ENCODE measurements around the gene YAP1.

YAP1 gene

DNA sequence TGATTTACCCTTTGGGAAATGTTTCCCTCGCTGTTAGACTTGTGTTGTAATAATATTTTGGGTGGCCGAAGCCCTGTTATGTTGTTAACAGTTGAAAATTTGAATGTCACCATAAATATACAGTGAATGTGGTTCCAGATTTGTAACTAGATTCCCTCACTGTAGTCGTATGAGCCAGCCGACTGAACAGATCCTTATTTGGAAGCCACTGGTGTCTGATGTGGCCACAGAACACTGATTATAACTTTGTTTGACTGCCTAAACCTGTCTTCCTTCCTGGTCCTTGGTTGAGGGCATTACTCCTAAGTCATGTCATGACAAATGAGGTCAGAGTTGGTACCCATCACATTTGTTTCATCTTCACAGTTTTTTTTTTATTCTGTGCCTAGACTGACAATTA lies 45.4 kb downstream of the YAP1 start:
- H3K27me3 ChIP-seq (ENCODE audit: control insufficient read depth, low read length) = peaks cover 2% of the 10 kb centered on the region; the same call in 1 of the 2 replicates
- no peaks in the 10 kb centered on the region for H3K36me3 ChIP-seq (ENCODE audit: control insufficient read depth, low read length)
- no peak overlapping the region for H3K4me2 ChIP-seq (ENCODE audit: low read length)
- no peaks in the 10 kb centered on the region for H3K9me3 ChIP-seq (ENCODE audit: control insufficient read depth, insufficient read depth, low read length)
- no peak overlapping the region for H3K4me3 ChIP-seq (ENCODE audit: low read length)
- H3F3A ChIP-seq (ENCODE audit: control insufficient read depth, insufficient read depth) = no peaks in the 10 kb centered on the region
- no peak for TF ChIP-seq EZH2phosphoT487 (IDR thresholded peaks at IDR 0.05; ENCODE audit: borderline replicate concordance, low read length)
- TF ChIP-seq, protein P1, sequence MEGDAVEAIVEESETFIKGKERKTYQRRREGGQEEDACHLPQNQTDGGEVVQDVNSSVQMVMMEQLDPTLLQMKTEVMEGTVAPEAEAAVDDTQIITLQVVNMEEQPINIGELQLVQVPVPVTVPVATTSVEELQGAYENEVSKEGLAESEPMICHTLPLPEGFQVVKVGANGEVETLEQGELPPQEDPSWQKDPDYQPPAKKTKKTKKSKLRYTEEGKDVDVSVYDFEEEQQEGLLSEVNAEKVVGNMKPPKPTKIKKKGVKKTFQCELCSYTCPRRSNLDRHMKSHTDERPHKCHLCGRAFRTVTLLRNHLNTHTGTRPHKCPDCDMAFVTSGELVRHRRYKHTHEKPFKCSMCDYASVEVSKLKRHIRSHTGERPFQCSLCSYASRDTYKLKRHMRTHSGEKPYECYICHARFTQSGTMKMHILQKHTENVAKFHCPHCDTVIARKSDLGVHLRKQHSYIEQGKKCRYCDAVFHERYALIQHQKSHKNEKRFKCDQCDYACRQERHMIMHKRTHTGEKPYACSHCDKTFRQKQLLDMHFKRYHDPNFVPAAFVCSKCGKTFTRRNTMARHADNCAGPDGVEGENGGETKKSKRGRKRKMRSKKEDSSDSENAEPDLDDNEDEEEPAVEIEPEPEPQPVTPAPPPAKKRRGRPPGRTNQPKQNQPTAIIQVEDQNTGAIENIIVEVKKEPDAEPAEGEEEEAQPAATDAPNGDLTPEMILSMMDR (IDR thresholded peaks at IDR 0.05; ENCODE audit: low read depth, low read length, poor library complexity, severe bottlenecking) = no peak
- no peaks in the 10 kb centered on the region for H3K4me1 ChIP-seq (ENCODE audit: control insufficient read depth, low read length)
- no peaks in the 10 kb centered on the region for H4K20me1 ChIP-seq (ENCODE audit: control insufficient read depth, insufficient read depth, low read depth, low read length)
- H3K79me2 ChIP-seq (ENCODE audit: control insufficient read depth, low read length) = no peaks in the 10 kb centered on the region
- no peaks in the 10 kb centered on the region for H3K9me2 ChIP-seq (replicated peaks; ENCODE audit: control insufficient read depth, low read length)
- H3K27ac ChIP-seq (ENCODE audit: low read depth, low read length) = no peak overlapping the region

DNA sequence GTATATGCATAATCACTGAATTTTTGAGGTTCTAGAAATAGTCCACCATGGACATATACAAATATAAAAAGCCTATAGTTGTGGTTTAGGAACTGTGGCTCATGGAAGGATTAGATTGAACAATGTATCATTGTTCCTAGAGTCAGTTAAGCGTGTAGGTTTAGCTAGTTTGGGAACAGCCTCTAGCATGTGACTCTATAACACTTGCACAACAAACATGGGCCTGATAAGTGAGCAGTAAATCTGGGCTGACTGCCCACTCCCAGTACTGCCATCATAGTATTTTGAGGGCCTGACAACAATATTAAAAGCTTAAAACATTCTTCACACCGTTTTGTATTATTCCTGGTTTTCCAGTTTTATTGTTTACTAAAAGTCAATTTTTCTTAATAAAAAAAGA lies 47.0 kb downstream of the YAP1 start:
- H3K36me3 ChIP-seq (ENCODE audit: control insufficient read depth, low read length) = no peaks in the 10 kb centered on the region
- H3K27ac ChIP-seq (ENCODE audit: low read depth, low read length) = no peak overlapping the region
- no peak overlapping the region for H3K4me3 ChIP-seq (ENCODE audit: low read length)
- no peaks in the 10 kb centered on the region for H4K20me1 ChIP-seq (ENCODE audit: control insufficient read depth, insufficient read depth, low read depth, low read length)
- no peaks in the 10 kb centered on the region for H3F3A ChIP-seq (ENCODE audit: control insufficient read depth, insufficient read depth)
- H3K79me2 ChIP-seq (ENCODE audit: control insufficient read depth, low read length) = no peaks in the 10 kb centered on the region
- H3K4me1 ChIP-seq (ENCODE audit: control insufficient read depth, low read length) = no peaks in the 10 kb centered on the region
- TF ChIP-seq EZH2phosphoT487 (IDR thresholded peaks at IDR 0.05; ENCODE audit: borderline replicate concordance, low read length) = no peak
- TF ChIP-seq, protein P1 (IDR thresholded peaks at IDR 0.05; ENCODE audit: low read depth, low read length, poor library complexity, severe bottlenecking) = no peak
- H3K4me2 ChIP-seq (ENCODE audit: low read length) = no peak overlapping the region
- no peaks in the 10 kb centered on the region for H3K9me3 ChIP-seq (ENCODE audit: control insufficient read depth, insufficient read depth, low read length)
- no peaks in the 10 kb centered on the region for H3K9me2 ChIP-seq (replicated peaks; ENCODE audit: control insufficient read depth, low read length)
- H3K27me3 ChIP-seq (ENCODE audit: control insufficient read depth, low read length) = no peaks in the 10 kb centered on the region

DNA sequence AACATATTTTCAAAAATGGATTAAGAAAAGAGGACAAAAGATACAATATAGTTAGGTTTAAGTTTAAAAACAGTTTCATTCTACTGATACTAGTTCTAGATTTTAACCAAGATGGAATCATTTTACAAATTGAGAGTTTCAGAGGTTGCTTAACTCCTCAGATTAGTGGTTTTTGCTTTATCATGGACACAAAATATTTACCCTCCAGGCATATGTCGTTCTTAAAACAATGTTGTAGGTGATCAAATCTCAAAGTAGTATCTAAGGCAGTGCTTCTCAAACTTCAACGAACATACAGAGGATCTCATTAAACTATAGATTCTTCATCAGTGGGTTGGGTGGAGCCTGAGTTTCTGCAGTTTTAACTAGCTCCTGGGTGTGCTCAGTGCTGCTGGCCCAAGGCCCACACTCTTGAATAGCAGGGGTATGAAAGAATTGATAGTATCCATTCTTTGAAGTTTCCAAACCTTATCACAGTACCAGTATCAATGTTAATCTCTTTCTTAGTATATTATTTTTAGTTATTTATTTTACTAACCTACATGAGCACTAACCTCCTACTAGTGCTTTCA lies 48.0 kb downstream of the YAP1 start:
- no peaks in the 10 kb centered on the region for H3K36me3 ChIP-seq (ENCODE audit: control insufficient read depth, low read length)
- no peaks in the 10 kb centered on the region for H3K79me2 ChIP-seq (ENCODE audit: control insufficient read depth, low read length)
- no peaks in the 10 kb centered on the region for H3K9me3 ChIP-seq (ENCODE audit: control insufficient read depth, insufficient read depth, low read length)
- no peaks in the 10 kb centered on the region for H3K9me2 ChIP-seq (replicated peaks; ENCODE audit: control insufficient read depth, low read length)
- H3K27me3 ChIP-seq (ENCODE audit: control insufficient read depth, low read length) = no peaks in the 10 kb centered on the region
- H3F3A ChIP-seq (ENCODE audit: control insufficient read depth, insufficient read depth) = no peaks in the 10 kb centered on the region
- H3K4me2 ChIP-seq (ENCODE audit: low read length) = no peak overlapping the region
- H3K4me1 ChIP-seq (ENCODE audit: control insufficient read depth, low read length) = no peaks in the 10 kb centered on the region
- no peak overlapping the region for H3K4me3 ChIP-seq (ENCODE audit: low read length)
- no peaks in the 10 kb centered on the region for H4K20me1 ChIP-seq (ENCODE audit: control insufficient read depth, insufficient read depth, low read depth, low read length)
- TF ChIP-seq EZH2phosphoT487 (IDR thresholded peaks at IDR 0.05; ENCODE audit: borderline replicate concordance, low read length) = no peak
- TF ChIP-seq, protein P1 (IDR thresholded peaks at IDR 0.05; ENCODE audit: low read depth, low read length, poor library complexity, severe bottlenecking) = no peak
- no peak overlapping the region for H3K27ac ChIP-seq (ENCODE audit: low read depth, low read length)
